CD4-positive, alpha-beta T cell treated with Interleukin-17A for 4 hours (primary cell): ENCODE results near the gene CCIN.

Experiments used
- DNase-seq: peaks from one replicate; pipeline ENCODE4 v3.0.0-alpha.2; 2020; ENCODE audit warnings: mixed read lengths

CCIN gene

DNA sequence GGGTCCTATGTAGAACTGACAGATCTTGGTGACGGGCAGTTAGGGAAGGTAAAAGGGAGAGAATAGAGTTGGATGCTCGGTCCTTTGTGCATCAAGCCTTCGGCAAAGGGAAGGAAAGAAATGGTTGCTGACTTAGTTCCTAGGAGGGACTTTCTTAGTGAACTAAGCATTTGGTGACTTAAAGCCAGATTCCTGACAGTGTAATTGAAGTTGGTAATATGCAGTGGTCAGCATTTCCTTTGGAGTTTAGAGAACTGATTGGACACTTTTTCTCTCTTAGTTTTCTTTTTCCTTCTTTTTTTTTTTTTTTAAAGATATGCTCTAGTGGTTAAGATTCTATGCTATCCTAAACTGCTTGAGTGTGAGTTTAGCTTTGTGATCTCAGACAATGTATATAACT lies 23.8 kb downstream of the CCIN start:
- no peak for DNase-seq

DNA sequence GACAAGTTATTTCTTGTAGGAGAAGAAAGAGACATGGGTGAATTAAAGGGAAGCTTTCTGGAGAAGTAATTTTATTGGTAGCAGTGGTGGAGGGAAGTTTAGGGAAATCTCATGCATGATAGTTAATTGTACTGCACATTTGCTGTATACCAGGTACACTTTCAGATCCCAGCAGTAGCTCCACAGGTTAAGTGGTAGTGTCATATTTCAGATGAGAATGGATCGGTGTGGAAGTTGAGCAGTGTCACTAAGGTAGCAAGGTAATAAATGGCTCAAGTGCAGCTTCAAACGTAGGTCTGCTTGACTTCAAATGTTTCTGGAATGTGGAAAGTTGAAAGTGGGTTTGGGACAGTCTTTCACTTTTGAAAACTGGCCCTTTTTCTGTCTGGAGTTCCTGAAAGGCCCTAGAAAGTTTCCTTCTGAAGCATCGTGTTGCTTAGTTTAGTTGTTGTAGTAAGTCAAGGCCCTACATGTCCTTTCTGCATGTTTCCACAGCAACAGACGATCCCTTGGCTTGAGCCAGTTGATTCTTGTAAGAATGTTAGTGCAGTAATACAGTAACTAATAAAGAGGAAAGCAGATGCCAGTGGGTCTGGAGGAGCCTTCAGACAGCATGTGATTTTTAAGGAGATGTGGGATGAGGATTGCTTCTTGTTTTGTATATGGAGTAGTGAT lies 25.3 kb downstream of the CCIN start:
- no peak for DNase-seq

DNA sequence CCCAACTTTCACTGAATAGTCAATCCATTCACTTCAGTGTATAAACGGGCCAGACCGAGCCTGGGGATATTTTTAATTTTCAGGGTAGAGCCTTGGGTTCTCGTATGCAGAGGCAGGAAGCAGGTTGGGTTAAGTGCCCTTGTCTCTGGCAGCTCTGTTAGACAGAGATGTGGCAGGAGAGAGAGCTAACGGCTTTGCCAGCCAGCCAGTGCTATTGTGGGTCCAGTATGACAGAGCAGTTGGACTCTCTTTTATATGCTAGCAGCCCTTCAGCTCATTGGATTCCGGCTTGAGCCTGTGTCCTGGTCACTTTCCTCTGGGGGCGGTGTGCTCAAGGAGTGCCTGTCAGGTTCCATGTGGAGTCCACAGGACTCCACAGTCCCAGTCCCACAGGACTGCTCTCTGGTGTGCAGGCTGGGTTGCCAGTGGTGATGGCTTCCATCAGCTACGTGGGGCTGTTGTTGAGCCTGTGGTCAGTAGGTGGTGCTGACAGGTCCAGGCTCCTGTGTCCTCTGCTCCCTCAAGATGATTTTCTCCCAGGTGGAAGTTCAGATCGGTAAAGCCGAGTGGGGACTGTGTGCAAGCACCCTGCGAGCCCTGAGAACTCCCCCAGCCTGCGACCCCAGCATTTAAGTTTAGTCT lies 35.8 kb downstream of the CCIN start:
- DNase-seq: no peak

DNA sequence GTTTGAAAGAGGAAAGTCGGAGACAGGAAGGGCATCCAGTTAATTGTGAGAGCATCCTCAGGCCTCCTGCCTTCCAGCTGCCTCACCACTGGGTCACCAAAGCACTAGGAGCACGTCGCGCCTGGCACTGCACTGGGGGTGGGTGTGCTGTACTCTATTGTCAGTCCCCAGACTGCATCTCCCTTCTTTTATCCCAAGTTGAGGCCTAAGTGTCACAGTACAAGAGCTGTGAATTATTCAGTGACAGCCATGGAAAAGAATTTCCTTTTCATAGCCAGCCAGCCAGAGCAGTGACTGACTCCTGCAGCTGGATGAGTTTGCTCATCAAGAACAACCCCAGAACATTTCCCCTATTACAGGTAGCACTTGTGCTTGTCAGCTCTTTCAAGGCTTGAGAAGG lies 37.8 kb downstream of the CCIN start:
- no peak for DNase-seq

DNA sequence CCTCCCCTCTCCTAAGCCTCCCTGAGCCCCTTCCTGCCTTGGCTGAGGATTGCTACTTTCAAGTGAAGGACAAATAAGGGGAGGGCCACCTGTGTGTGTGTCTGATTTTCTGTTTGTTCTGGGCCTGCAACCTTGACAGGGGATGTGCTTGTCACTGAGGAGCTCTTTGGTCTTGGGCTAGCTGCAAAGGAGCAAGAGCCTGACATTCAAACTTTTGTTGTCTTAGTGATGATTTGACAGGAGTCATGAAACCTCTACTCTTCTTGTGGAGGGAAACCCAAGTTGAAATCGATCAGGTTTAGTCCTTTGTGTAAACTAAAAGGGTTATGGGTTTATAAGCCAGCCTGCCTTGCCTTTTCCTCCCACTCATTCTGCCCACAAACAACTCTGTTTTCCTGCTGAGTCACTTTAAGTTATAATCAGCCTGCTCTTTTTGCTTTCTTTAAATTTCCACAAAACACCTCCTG lies 38.4 kb downstream of the CCIN start:
- DNase-seq: no peak

DNA sequence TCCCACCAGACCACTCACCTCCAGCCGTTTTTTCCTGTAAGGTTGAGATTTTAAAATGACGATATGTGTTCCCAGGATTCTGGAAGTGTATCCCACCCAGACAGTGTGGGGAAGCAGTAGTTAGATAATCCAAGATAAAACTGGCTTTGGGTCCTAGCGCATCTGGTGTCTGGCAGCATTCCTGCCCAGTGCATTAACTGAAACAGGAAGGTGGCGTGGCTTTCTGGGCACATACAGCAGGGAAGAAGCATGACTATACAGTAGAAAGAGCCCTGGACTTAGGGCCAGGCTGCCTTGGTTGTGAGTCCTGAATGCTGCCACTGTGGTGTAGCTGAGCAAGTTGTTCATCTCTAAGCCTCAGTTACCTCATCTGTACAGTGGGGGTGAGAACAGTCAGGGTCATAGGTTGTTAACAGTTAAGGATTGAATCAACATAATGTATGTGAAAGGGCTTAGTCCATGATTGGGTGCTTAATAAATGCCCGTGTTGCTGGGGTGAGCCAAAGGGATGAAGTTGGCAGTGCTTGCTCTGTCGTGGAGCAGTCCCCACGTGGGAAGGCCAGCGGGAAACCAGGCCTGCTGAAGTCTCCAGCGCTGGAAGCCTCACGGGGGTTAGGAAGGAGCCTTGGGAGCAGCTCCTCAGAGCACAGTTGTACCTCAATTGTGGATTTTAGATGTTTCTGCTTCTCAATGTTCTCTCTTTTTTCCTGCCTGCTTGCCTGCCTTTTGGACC lies 39.5 kb downstream of the CCIN start:
- no peak for DNase-seq

DNA sequence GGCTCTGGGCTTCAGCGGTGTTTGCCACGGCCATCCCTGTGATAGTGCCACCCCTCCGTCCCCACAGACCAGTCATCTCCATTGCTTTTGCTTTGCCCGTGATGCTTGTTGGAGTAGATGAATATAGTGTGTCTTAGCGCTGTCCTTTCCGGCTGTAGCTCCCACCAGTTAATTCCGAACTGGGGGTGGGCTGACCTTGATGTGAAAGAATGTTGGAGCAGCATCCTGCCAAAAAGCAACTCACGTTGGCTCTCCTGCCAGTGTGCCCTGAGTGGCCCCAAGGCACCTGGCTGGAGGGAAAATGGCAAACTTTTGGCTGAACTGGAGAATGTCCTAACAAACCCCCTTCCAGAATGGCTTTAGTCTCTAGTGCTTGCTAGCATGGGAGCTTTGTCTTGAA lies 41.5 kb downstream of the CCIN start:
- no peak for DNase-seq

DNA sequence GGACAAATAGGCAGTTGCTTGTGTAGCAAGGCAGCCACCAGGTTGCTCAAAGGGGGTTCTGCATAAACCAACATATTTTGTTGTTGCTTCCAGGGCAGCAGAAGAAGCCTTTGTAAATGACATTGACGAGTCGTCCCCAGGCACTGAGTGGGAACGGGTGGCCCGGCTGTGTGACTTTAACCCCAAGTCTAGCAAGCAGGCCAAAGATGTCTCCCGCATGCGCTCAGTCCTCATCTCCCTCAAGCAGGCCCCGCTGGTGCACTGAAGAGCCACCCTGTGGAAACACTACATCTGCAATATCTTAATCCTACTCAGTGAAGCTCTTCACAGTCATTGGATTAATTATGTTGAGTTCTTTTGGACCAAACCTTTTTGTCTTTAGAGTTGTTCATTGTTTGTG lies 42.3 kb downstream of the CCIN start:
- DNase-seq: no peak

DNA sequence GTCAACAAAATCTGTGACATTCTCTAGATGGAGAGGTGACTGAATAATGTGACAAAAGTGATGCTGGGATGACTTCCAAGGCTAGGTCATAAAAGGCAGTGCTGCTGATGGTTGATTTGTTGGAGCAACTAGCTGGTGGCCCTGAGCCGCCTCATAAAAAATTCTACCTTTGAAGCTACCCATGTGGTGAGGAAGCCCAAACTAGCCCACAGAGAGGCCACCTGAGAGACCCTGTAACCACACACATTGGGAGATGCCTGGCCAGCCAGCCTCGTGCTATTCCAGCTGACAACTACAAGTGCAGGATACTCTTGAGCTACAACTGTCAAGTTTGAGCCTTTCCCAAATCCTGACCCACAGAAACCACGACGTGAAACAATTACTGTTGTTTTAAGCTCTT lies 44.2 kb downstream of the CCIN start:
- DNase-seq: no peak

DNA sequence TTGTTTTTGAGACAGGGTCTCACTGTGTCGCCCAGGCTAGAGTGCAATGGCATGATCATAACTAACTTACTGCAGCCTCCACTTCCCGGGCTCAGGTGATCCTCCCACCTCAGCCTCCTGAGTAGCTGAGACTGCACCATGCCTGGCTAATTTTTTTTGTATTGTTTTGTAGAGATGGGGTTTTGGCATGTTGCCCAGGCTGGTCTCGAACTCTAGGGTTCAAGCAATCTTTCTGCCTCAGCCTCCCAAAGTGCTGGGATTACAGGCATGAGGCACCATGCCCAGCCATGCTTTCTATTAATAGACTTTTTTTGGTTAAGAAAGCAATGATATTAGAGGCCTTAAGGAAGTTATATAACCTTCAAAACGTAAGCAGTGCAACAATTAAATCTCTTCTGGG lies 44.8 kb downstream of the CCIN start:
- no peak for DNase-seq

DNA sequence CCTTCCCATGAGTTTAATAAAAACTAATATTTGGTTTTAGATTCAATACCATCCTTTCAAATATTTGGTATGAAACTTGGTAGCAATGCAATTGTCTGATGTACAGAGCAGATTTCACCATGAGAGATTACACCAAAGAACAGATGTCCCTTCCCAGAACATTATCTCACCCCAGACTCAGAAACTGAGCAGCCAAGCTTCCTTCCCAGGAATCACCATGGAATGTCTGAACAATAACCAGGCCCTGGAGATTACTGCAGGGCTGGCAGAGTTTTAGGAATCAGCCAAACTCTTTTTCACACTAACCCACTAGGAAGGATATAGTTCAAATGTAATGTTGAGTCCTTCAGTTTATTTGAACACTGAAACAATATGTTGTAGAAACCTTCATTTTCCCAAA lies 45.4 kb downstream of the CCIN start:
- DNase-seq: no peak

DNA sequence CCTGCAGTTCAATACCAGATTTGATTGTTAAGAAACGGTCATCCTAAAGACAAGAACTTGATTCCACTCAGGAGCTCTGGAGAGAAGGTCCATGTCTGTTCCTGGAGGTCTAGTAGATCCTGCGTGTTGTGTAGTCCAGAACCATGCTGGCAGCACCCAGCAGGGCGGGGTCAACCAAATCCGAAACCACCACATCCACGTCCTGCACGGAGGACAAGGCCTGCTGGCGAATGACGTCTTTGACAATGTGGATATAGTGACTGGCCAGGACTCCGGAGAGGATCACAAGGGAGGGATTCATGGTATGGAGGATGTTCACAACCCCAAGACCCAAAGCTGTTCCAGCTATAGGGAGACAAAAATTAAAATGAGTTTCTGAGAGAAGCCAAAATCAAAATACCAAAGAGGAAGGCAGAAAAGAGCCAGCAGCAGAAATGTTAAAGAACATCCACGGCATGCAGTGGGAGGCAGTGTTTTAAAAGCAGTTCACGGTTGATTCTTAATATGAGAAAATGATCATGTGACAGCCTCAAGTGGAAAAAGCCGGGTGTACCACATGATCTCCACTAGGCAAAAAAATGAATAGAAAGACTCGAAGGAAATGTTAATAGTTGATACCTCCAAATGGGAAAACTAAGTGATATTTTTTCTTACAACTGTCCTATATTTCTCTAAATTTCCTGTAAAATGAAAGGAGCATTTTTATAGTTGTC lies 48.2 kb downstream of the CCIN start:
- no peak for DNase-seq

DNA sequence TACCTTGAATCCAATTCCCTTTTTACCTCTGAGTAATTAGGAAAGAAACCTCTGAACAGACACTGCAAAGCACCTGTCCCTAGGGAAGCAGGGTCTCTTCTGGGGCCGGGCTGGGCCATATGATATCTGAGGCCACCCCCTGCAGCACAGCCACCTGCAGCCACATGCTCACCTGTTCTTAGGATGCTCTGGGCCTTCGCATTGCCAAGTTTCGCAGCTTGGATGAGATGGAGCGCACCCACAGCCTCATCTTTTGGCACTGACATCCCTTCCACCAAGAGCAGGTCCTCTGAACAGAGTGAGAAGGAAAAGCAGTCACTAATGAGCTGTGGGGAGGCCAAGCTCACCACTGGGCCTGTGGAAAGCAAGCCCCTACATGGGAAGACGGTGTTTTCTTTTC lies 48.8 kb downstream of the CCIN start:
- DNase-seq: no peak

DNA sequence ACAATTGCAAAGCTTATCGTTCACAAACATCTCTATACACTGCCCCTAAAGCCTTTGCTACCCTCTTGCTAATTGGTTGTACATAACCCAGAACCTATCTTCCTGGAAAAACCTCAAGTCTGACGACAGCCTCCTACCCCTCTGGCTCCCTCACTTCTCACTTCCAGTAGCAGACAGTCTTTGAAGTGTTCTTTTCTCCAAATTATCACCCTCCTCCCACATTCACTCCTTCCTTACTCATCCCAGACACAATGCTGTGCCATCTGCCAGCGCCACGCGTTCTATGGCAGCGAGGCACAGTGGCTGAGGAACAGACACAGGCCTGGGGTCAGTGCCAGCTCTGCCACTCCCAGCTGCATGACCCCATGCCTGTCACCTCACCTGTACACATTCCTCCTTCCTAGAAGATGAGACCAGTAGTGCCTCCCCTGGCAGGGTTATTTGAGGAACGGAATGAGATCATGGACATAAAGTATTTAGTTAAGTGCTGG lies 49.3 kb downstream of the CCIN start:
- DNase-seq: no peak
